ENCODE data around the gene WDR36.
"Not testable (repeated sequence)": the region's sequence is repeated elsewhere in the genome, so short reads cannot be mapped to it uniquely, and the experiment has no call there.

WDR36 gene

GRCh38 chr5:111141471-111141870 is 49.3 kb downstream of the WDR36 start:
- not testable (repeated sequence) for DNase-seq

GRCh38 chr5:111142932-111143331 is 50.8 kb downstream of the WDR36 start:
- no peak for DNase-seq

GRCh38 chr5:111143910-111144309 is 51.8 kb downstream of the WDR36 start:
- DNase-seq: no peak

- DNase-seq: no peak
These were observed 52.3 kb downstream of the WDR36 start for GRCh38 chr5:111144352-111144930.

- DNase-seq: no peak
These were observed 53.9 kb downstream of the WDR36 start for GRCh38 chr5:111146053-111146452.

GRCh38 chr5:111147502-111147901 is 55.4 kb downstream of the WDR36 start:
- no peak for DNase-seq

GRCh38 chr5:111151998-111152397 is 59.9 kb downstream of the WDR36 start:
- DNase-seq: no peak

GRCh38 chr5:111153483-111153882 is 61.3 kb downstream of the WDR36 start:
- no peak for DNase-seq

- DNase-seq: no peak
These were observed 61.8 kb downstream of the WDR36 start for GRCh38 chr5:111153945-111154344.

- peak; percentile 35 to 59 (median 51) for DNase-seq
These were observed 66.1 kb downstream of the WDR36 start for GRCh38 chr5:111158105-111158744.

- DNase-seq: no peak
These were observed 67.7 kb downstream of the WDR36 start for GRCh38 chr5:111159845-111160244.

- DNase-seq: no peak
These were observed 70.9 kb downstream of the WDR36 start for GRCh38 chr5:111163000-111163399.

GRCh38 chr5:111165058-111165457 is 72.9 kb downstream of the WDR36 start:
- no peak for DNase-seq

GRCh38 chr5:111167551-111167950 is 75.4 kb downstream of the WDR36 start:
- DNase-seq: no peak

GRCh38 chr5:111168608-111169007 is 76.5 kb downstream of the WDR36 start:
- DNase-seq: no peak

GRCh38 chr5:111169269-111169668 is 77.1 kb downstream of the WDR36 start:
- no peak for DNase-seq

- DNase-seq: no peak
These were observed 78.1 kb downstream of the WDR36 start for GRCh38 chr5:111170279-111170678.

- DNase-seq: no peak
These were observed 80.4 kb downstream of the WDR36 start for GRCh38 chr5:111172504-111172903.

GRCh38 chr5:111173476-111173875 is 81.3 kb downstream of the WDR36 start:
- DNase-seq: no peak
